Activated naive CD4-positive, alpha-beta T cell (primary cell): ENCODE measurements around the gene CACNB3.
A peak's percentile ranks its signal among the peaks of the same experiment; 100 is the strongest.
"Not testable (repeated sequence)": the region's sequence is repeated elsewhere in the genome, so short reads cannot be mapped to it uniquely, and the experiment has no call there.

Source experiments
- DNase-seq, 4 experiments: peaks; one replicate each; lab custom pipeline; 2025; lab: John Stamatoyannopoulos, UW

CACNB3 gene

GRCh38 chr12:48854932-48855331 is 36.6 kb downstream of the CACNB3 start:
- DNase-seq = not testable (repeated sequence)

GRCh38 chr12:48856379-48856778 is 38.1 kb downstream of the CACNB3 start:
- DNase-seq = no peak

GRCh38 chr12:48857278-48857994 is 39.1 kb downstream of the CACNB3 start:
- no peak for DNase-seq

GRCh38 chr12:48858043-48858442 is 39.7 kb downstream of the CACNB3 start:
- no peak for DNase-seq

GRCh38 chr12:48859607-48860006 is 41.3 kb downstream of the CACNB3 start:
- no peak for DNase-seq

- not testable (repeated sequence) for DNase-seq
Observed at GRCh38 chr12:48860236-48860635, 41.9 kb downstream of the CACNB3 start.

- DNase-seq = no peak
Observed at GRCh38 chr12:48861111-48861510, 42.8 kb downstream of the CACNB3 start.

GRCh38 chr12:48862760-48863159 is 44.5 kb downstream of the CACNB3 start:
- no peak for DNase-seq

GRCh38 chr12:48863291-48863690 is 45.0 kb downstream of the CACNB3 start:
- DNase-seq = no peak

GRCh38 chr12:48865281-48866051 is 47.2 kb downstream of the CACNB3 start, which contains the start of gene RND1:
TSS of gene RND1 (minus strand) at chr12:48865870. CDS start at chr12:48865767, 103 bp downstream.
- DNase-seq = peak; percentile 52 to 68 (median 60)

GRCh38 chr12:48866052-48866711 is 47.9 kb downstream of the CACNB3 start:
- DNase-seq = no peak

GRCh38 chr12:48868451-48868850 is 50.2 kb downstream of the CACNB3 start:
- no peak for DNase-seq

- DNase-seq = no peak
Observed at GRCh38 chr12:48869191-48869590, 50.9 kb downstream of the CACNB3 start.

- no peak for DNase-seq
Observed at GRCh38 chr12:48873096-48873495, 54.8 kb downstream of the CACNB3 start.

GRCh38 chr12:48873534-48873933 is 55.2 kb downstream of the CACNB3 start:
- DNase-seq = not testable (repeated sequence)

GRCh38 chr12:48875944-48876515 is 57.7 kb downstream of the CACNB3 start:
- no peak for DNase-seq
